Pancreas (tissue), 10 donors: ENCODE results near the gene POU5F1. TPM values are rescaled to one million over a fixed set of nuclear protein-coding genes. Genes with fewer than 3 reads are reported as not detected.
A peak's percentile ranks its signal among the peaks of the same experiment; 100 is the strongest.
"Not testable (repeated sequence)": the region's sequence is repeated elsewhere in the genome, so short reads cannot be mapped to it uniquely, and the experiment has no call there.

Experiments used
- ATAC-seq, 4 donors: fragments of 200-7000 bp; cut with Tn5 transposase; one replicate each; pipeline versions ENCODE4 v1.8.0 to v1.9.1; 2020; ENCODE audit warnings: mild to moderate bottlenecking in 4 of 4, moderate library complexity in 4 of 4
- DNase-seq, 6 donors: peaks; one replicate each; pipeline ENCODE4 v3.0.0-alpha.2; 2020
- FAIRE-seq: peaks from 2 replicates; lab custom pipeline; 2012; peaks lifted over from hg19 to GRCh38; lab: Jason Lieb, UNC
- H3K27ac ChIP-seq, 4 donors: fragments of 200-600 bp; sonication (generic); 1 replicate in 3 of 4; 2 replicates in 1 of 4; pipeline versions ENCODE4 v1.5.0 to v1.8.0; 2020
- H3K27me3 ChIP-seq, 4 donors: fragments of 200-600 bp; one replicate each; pipeline ENCODE4 v1.8.0; 2021
- H3K36me3 ChIP-seq, 3 donors: fragments of 200-600 bp; sonication (generic) in 1 of 3; one replicate each; pipeline versions ENCODE4 v1.5.0 to v1.8.0; 2020 to 2021
- H3K4me1 ChIP-seq, 3 donors: fragments of 200-600 bp; one replicate each; pipeline ENCODE4 v1.8.0; 2021
- H3K4me3 ChIP-seq, 4 donors: fragments of 200-600 bp; sonication (generic) in 2 of 4; one replicate each; pipeline versions ENCODE4 v1.5.0 to v1.8.0; 2020 to 2021
- H3K9me3 ChIP-seq, 4 donors: fragments of 200-600 bp; one replicate each; pipeline ENCODE4 v1.8.0; 2021
- WGBS, 2 donors: extraction: QIAGEN DNeasy Blood & Tissue Kit; methylation state at CpG; one replicate each; pipeline ENCODE4 v1.1.7; 2013; 5-methylcytosine and 5-hydroxymethylcytosine counted together
- intact Hi-C, 3 donors: fragments of 100-400 bp; cut with DNase I; formaldehyde crosslinking; loops; one replicate each; pipeline versions ENCODE4 v1.11.1 to v1.14.2; 2022
- polyA plus RNA-seq, 2 donors: library from polyadenylated mRNA; stranded (reverse); fragments of 200-250 nt; gene quantifications; one replicate each; pipeline ENCODE4 v1.2.3, GENCODE V29; 2013
- total RNA-seq, 6 donors: library from RNA; stranded (reverse); fragmentation: NEBNext Ultra II Directional in 4 of 6; extraction: Animal tissue kit (Norgen Biotek cat#: 25700) in 4 of 6; gene quantifications; one replicate each; pipeline versions ENCODE4 v1.2.1 to v1.2.4, GENCODE V29; 2021 to 2023
- TF ChIP-seq, protein P1 (sequence below), 4 donors: fragments of 200-600 bp; sonication (generic) in 3 of 4; IDR thresholded peaks; one replicate each; pipeline versions ENCODE4 v1.5.0 to v1.8.0; 2021; ENCODE audit warnings: antibody characterized with exemption in 4 of 4
- donor health status: healthy with polysubstance abuse.
- donor health status: DM: no; HTN: no; CAD: no; lungs with moderate emphysema.
- donor health status: DM: no; HTN: no; CAD: no.
- donor health status: control.
- donor health status: control.
- donor health status: Bipolar disorder and iron deficiency.
- donor health status: DM: yes; HTN: yes; CAD: no.
- donor health status: DM: no; HTN: no; CAD: no.
- donor health status: DM: no; HTN: no; CAD: no.
- donor health status: DM: yes; HTN: yes; CAD: no.

POU5F1 gene
- total RNA-seq (10 to 100 TPM in 1 of 6 donors, 1 to 10 TPM in 5; 1.1 to 23.6 (median 3.2) TPM), polyA plus RNA-seq (10 to 100 TPM in 1 of 2 donors, 1 to 10 TPM in 1; 8.6 to 32.1 TPM)

- Histone ChIP-seq H3K27ac (no peak within 1 kb of the TSS), H3K9me3 (no peaks in the 10 kb centered on the region), H3K4me1 (peaks cover 0 to 11% (median 5%) of the 10 kb centered on the region in 3 donors), H3K36me3 (peaks cover 0 to 1% (median 0%) of the 10 kb centered on the region in 3 donors), H3K4me3 (no peak within 1 kb of the TSS), H3K27me3 (no peaks in the 10 kb centered on the region)
- TF ChIP-seq, protein P1, sequence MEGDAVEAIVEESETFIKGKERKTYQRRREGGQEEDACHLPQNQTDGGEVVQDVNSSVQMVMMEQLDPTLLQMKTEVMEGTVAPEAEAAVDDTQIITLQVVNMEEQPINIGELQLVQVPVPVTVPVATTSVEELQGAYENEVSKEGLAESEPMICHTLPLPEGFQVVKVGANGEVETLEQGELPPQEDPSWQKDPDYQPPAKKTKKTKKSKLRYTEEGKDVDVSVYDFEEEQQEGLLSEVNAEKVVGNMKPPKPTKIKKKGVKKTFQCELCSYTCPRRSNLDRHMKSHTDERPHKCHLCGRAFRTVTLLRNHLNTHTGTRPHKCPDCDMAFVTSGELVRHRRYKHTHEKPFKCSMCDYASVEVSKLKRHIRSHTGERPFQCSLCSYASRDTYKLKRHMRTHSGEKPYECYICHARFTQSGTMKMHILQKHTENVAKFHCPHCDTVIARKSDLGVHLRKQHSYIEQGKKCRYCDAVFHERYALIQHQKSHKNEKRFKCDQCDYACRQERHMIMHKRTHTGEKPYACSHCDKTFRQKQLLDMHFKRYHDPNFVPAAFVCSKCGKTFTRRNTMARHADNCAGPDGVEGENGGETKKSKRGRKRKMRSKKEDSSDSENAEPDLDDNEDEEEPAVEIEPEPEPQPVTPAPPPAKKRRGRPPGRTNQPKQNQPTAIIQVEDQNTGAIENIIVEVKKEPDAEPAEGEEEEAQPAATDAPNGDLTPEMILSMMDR (IDR thresholded peaks at IDR 0.05): no peak
- FAIRE-seq (no peak), DNase-seq (peak in 2 of 6 donors; percentile 37 to 63), ATAC-seq (peak in 1 of 4 donors; percentile 7)
- intact Hi-C loops: no loop called here
- 81 to 88% methylated on average over 5 to 9 of the region's 9 CpGs for WGBS, 2 donors
These were observed at the start of gene POU5F1 for GRCh38 chr6:31170600-31170881. Gene POU5F1 (minus strand): TSS chr6:31170682. CDS start chr6:31170620, 62 bp downstream.

- Histone ChIP-seq H3K27me3 (no peaks in the 10 kb centered on the region), H3K27ac (peak overlapping the region in 2 of 4 donors; percentile 53 to 66), H3K9me3 (no peaks in the 10 kb centered on the region), H3K4me1 (peaks cover 0 to 4% (median 0%) of the 10 kb centered on the region in 3 donors), H3K4me3 (no peak overlapping the region), H3K36me3 (no peaks in the 10 kb centered on the region)
- intact Hi-C loops: no loop called here
- 85 to 86% methylated on average over 7 of the region's 7 CpGs for WGBS, 2 donors
- DNase-seq (no peak), FAIRE-seq (no peak), ATAC-seq (peak in 3 of 4 donors; percentile 55 to 82 (median 78))
- TF ChIP-seq, protein P1 (IDR thresholded peaks at IDR 0.05): no peak
These were observed 45.9 kb upstream of the POU5F1 start for GRCh38 chr6:31216208-31216898.

GRCh38 chr6:31215216-31215615 is 44.7 kb upstream of the POU5F1 start:
- H3K4me3 ChIP-seq, H3K36me3 ChIP-seq, H3K27me3 ChIP-seq, FAIRE-seq, intact Hi-C loops, H3K4me1 ChIP-seq, ATAC-seq, H3K9me3 ChIP-seq, DNase-seq: not testable (repeated sequence)
- peak overlapping the region in 1 of 4 donors; percentile 53 for H3K27ac ChIP-seq
- 69 to 77% methylated on average over 2 of the region's 2 CpGs for WGBS, 2 donors

GRCh38 chr6:31214516-31214915 is 44.0 kb upstream of the POU5F1 start:
- TF ChIP-seq, protein P1 (IDR thresholded peaks at IDR 0.05): no peak
- Histone ChIP-seq H3K9me3 (no peaks in the 10 kb centered on the region), H3K27ac (no peak overlapping the region), H3K27me3 (no peaks in the 10 kb centered on the region), H3K4me3 (no peak overlapping the region), H3K36me3 (no peaks in the 10 kb centered on the region), H3K4me1 (peaks cover under 1 to 12% (median 10%) of the 10 kb centered on the region in 3 donors)
- DNase-seq (no peak), FAIRE-seq (no peak), ATAC-seq (no peak)
- intact Hi-C loops: no loop called here
- WGBS, 2 donors: 85 to 91% methylated on average over 1 of the region's 1 CpG

DNA sequence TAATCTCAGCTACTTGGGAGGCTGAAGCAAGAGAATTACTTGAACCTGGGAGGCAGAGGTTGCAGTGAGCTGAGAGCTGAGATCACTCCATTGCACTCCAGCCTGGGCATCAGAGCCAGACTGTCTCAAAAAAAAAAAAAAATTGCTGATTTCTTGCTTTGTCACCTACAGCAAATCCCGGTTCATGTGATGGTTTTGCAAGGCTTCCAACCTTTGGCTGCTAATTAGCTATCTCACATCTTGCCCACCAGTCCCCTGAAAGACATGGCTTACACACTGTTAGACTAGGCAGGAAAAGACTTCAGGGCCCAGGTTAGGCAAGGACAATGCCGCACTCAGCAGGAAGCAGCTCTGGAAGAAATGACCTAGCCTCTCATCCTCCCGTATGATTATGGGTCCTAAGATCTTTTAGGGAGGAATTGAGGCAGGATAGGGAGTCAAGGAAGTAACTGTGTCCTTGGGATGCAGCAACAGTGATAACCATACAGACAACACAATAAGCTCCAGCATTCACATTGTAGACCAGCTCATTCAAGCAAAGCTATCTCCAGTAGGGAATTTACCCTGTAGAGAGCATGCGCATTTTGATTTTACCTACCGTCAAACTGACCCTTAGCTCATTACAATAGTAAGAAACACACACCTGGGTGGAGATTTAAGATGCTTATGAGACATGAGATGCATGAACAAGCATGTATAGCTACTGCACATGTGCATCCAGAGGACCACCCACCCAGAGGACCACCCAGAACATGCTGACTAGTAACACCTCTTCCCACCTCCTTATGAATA is 40.5 kb upstream of the POU5F1 start:
- H3K27ac ChIP-seq: no peak overlapping the region
- FAIRE-seq (no peak), DNase-seq (no peak), ATAC-seq (no peak)
- intact Hi-C loops: no loop called here
- no peaks in the 10 kb centered on the region for H3K36me3 ChIP-seq
- 89 to 93% methylated on average over 5 of the region's 5 CpGs for WGBS, 2 donors
- TF ChIP-seq, protein P1 (IDR thresholded peaks at IDR 0.05): no peak
- no peak overlapping the region for H3K4me3 ChIP-seq
- peaks cover 15 to 25% (median 25%) of the 10 kb centered on the region in 3 donors for H3K4me1 ChIP-seq
- no peaks in the 10 kb centered on the region for H3K9me3 ChIP-seq
- H3K27me3 ChIP-seq: no peaks in the 10 kb centered on the region
